ENCODE measurements around the gene USHBP1. TPM values are rescaled to one million over a fixed set of nuclear protein-coding genes. Genes with fewer than 3 reads are reported as not detected.

The USHBP1 gene
- total RNA-seq, 1 donor from 2014 or later: not detected

- Mint-ChIP-seq H3K4me1 (ENCODE audit: low read depth, unreplicated experiment) (peaks cover 18% of the 10 kb centered on the region), H3K27me3 (ENCODE audit: unreplicated experiment) (peaks cover 16% of the 10 kb centered on the region), H3K27ac (ENCODE audit: unreplicated experiment) (peak overlapping the region; percentile 94), H3K36me3 (ENCODE audit: unreplicated experiment) (no peaks in the 10 kb centered on the region), H3K4me3 (ENCODE audit: unreplicated experiment) (peak overlapping the region; percentile 96), H3K9me3 (ENCODE audit: unreplicated experiment) (peaks cover 18% of the 10 kb centered on the region)
- TF ChIP-seq CTCF (IDR thresholded peaks at IDR 0.05; ENCODE audit: partially characterized antibody, unreplicated experiment): no peak
- DNase-seq: no peak
These were observed 45.5 kb upstream of the USHBP1 start for GRCh38 chr19:17309965-17310461.

- Mint-ChIP-seq H3K9me3 (ENCODE audit: unreplicated experiment) (peaks cover 25% of the 10 kb centered on the region), H3K4me1 (ENCODE audit: low read depth, unreplicated experiment) (peaks cover 24% of the 10 kb centered on the region), H3K27me3 (ENCODE audit: unreplicated experiment) (peaks cover 19% of the 10 kb centered on the region), H3K27ac (ENCODE audit: unreplicated experiment) (peak within 1 kb of the TSS; percentile 94), H3K4me3 (ENCODE audit: unreplicated experiment) (peak within 1 kb of the TSS; percentile 96), H3K36me3 (ENCODE audit: unreplicated experiment) (no peaks in the 10 kb centered on the region)
- peak; percentile 97 for DNase-seq
- no peak for TF ChIP-seq CTCF (IDR thresholded peaks at IDR 0.05; ENCODE audit: partially characterized antibody, unreplicated experiment)
These were observed 44.8 kb upstream of the USHBP1 start, which contains the start of gene DDA1 for GRCh38 chr19:17309198-17309964. DDA1 (plus strand) TSS chr19:17309563; CDS start chr19:17309655, 92 bp downstream.

GRCh38 chr19:17307876-17308377, 43.4 kb upstream of the USHBP1 start:
- Mint-ChIP-seq H3K9me3 (ENCODE audit: unreplicated experiment) (peaks cover 27% of the 10 kb centered on the region), H3K27ac (ENCODE audit: unreplicated experiment) (peak overlapping the region; percentile 72), H3K4me3 (ENCODE audit: unreplicated experiment) (peak overlapping the region; percentile 94), H3K27me3 (ENCODE audit: unreplicated experiment) (peaks cover 19% of the 10 kb centered on the region), H3K4me1 (ENCODE audit: low read depth, unreplicated experiment) (peaks cover 30% of the 10 kb centered on the region), H3K36me3 (ENCODE audit: unreplicated experiment) (no peaks in the 10 kb centered on the region)
- no peak for DNase-seq
- TF ChIP-seq CTCF (IDR thresholded peaks at IDR 0.05; ENCODE audit: partially characterized antibody, unreplicated experiment): no peak

GRCh38 chr19:17306285-17306714, 41.8 kb upstream of the USHBP1 start:
- Mint-ChIP-seq H3K4me1 (ENCODE audit: low read depth, unreplicated experiment) (peaks cover 29% of the 10 kb centered on the region), H3K27ac (ENCODE audit: unreplicated experiment) (peak overlapping the region; percentile 89), H3K4me3 (ENCODE audit: unreplicated experiment) (peak overlapping the region; percentile 94), H3K9me3 (ENCODE audit: unreplicated experiment) (peaks cover 27% of the 10 kb centered on the region), H3K27me3 (ENCODE audit: unreplicated experiment) (peaks cover 19% of the 10 kb centered on the region), H3K36me3 (ENCODE audit: unreplicated experiment) (no peaks in the 10 kb centered on the region)
- DNase-seq: no peak
- no peak for TF ChIP-seq CTCF (IDR thresholded peaks at IDR 0.05; ENCODE audit: partially characterized antibody, unreplicated experiment)

All from glutamatergic neuron (in vitro differentiated cells).